Eye (tissue), 1 donor: ENCODE measurements around the gene C15orf61.

Experiments used
- DNase-seq: peaks from one replicate; pipeline ENCODE4 v3.0.0-alpha.2; 2015

Gene C15orf61

DNA sequence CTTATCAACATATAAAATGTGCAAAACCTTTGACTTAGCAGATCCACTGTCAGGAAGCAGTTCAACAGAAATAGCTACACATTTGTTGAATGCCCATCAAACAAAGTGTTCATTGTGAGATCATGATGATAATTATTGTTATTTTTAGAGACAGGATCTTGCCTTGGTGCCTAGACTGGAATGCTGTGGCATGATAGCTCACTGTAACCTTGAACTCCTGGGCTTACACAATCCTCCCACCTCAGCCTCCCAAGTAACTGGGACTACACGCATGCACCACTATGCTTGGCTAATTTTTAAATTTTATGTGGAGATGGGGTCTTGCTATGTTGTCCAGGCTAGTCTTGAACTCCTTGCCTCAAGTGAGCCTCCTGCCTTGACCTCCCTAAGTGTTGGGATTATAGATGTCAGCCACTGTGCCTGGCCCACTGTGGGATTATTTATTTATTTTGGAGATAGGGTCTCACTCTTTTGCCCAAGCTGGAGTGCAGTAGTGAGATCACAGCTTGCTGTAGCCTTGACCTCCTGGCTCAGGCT is 30.3 kb downstream of the C15orf61 start:
- DNase-seq: no peak

DNA sequence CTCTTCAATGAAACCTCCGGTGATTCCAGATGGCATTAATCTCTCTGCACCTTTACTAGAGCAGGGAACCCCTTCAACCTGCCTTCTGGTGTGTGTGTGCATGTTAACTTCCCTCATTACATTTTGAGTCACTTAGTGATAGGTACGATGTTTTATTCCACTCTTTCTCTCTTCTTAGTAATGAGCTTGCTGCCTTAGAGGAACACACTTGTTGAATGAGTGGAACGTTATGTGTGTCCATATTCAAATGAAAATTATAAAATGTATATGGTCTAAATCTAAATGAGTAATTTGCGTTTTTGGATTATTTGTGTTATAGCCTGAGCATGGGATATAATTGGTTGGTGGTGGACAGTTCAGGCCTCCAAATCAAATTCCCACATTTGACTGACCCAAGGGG is 33.6 kb downstream of the C15orf61 start:
- no peak for DNase-seq

DNA sequence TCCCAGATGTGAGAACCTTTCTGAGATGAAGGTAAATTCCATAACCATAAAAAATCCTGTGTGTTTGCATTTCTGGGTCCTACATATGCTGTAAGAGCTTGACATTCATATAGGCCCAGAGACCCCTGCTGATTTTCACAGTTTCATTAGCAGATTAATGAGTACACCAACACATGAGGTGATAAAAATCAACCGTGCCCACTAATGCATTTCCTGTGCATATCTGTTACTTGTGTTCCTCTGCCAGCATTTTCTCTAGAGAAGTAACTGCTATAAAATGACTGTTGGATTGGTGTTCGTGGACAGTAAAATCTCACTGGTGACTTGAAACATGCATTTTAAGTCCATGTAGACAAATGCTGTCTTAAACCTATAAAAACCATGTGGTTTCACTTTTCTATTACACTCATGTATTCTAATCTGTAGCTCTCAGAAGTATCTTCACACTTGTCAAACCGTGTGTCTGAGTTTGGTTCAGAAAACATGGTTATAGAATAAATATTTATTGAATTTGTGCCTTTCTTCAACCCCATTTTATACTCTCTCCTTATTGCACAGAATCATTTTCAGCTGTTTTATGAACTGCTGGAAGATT is 36.1 kb downstream of the C15orf61 start:
- DNase-seq: no peak

DNA sequence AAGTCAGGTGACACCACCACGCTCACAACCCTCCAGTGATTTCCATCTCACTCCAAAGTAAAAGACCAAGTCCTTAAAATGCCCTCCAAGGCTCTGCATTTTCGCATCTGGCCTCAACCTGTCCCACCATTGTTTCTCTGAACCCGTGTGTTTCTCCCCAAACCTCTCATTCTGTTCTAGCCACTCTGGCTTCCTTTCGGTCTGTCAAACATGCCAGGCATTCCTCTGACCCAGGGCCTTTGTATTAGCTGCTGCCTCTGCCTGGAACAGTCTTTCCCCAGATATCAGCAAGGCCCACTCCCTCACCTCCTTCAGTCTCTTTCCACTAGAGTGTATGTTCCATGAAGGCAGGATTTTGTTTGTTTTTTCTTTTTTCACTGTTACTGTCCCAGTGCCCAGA is 37.6 kb downstream of the C15orf61 start:
- no peak for DNase-seq

DNA sequence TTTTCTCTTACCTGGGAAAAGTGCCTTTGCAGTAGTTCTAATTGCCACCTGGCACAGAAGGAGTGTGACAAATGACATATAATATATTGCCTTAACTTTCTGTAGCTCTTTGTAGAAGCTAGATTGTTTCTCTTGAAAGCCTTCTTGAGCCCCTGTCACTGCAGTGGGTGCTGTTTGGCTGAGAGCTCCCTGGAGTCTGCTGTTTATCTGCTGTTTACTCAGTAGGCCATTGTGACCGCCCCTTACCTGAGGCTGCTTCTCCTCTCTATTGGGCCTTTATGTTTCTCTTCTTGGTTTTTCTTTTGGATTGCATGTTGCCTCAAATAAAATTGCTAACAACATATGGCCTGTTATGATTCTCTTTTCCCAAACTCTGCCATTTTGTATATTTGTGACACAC is 38.2 kb downstream of the C15orf61 start:
- DNase-seq: no peak

DNA sequence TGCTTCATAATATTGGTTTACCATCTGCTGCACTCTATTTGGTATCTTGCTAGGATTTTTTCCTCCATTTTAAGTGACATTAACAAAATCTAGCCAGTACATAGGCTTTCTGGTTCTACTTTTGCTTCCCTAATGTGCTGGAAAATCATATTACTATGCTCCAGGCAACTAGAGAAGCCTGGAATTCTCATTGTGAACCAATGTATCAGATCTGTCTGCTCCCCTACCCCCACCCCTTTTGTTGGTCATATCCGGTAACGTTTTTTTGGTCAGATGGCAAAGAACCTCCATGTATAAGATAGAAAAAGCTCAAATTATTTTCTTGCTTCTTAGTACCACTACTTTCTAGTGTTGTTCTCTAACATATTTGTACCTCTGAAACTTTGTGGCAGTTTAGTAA is 38.6 kb downstream of the C15orf61 start:
- no peak for DNase-seq

DNA sequence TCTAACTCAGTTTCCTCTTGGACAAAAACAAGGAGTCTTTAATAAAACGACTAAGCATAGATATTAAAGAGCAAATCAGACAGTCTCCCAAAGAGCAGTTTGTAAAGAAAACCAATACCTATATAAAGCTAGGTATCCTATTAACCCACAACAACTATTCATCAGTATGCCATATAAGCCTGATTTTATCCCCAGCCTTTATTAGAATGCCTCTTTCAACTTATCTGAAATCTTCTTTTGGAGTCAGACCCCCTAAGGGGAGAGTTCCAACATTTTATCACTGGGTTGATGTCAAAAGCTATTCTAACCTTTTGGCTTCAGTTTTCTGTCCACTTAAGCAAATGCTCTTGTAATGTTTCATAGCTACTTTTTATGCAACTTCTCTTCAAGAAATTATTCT is 39.4 kb downstream of the C15orf61 start:
- no peak for DNase-seq

DNA sequence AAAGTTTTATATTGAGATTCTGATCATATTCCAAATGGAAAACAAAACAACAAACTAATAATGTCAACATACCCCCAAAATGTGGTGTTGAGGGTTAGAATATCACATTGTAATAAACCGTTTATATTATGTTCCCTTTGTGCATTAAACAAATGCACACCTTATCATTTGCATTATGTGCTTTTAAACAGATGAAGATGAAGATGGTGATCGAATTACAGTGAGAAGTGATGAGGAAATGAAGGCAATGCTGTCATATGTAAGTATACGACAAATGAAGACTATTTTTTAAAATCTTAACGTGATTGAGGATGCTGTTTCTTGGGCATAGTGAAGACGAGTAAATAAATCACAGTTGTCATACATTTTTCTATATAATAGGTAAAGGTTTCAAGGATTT is 42.2 kb downstream of the C15orf61 start:
- DNase-seq: no peak

DNA sequence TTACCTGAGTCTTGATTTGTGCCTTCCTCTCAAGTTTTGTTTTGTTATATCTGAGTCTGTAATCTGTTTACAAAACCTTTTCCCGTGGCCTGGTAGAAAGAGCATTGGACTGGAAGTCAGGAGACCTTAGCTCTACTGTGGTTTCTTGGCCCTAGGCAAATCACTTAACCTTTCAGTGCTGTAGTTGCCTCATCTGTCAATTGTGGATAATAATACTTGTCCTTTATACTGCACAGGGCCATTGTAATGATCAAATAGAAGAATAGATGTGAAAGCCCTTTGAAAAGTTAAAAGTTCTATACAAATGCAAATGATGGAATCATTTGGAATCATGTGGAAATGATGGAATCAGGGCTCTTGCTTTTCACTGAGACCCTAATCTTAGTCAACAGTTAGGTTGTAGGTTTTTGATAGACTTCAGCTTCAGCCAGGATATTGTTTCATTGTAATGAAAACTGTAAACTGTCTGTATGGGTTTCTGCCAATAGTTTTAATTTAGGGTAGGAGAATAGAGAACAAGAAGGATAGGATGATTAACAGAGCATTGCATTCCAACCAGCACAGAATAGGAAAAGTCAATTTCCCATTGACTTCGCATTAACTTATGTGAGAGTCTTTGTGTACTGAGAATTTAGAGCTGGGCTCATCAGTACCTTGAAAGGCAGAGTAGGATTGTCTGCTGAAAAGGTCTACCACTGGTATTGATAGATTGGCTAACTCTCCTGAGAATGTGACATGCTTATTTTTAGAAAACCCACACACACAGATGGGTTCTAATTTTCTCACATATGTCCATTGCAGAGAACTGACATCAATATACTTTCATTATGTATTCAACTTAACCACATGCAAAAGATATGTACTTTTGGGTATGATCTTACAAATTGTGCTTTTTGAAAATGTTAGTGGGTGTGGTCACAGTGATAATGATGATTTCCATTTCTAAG is 43.4 kb downstream of the C15orf61 start:
- no peak for DNase-seq

DNA sequence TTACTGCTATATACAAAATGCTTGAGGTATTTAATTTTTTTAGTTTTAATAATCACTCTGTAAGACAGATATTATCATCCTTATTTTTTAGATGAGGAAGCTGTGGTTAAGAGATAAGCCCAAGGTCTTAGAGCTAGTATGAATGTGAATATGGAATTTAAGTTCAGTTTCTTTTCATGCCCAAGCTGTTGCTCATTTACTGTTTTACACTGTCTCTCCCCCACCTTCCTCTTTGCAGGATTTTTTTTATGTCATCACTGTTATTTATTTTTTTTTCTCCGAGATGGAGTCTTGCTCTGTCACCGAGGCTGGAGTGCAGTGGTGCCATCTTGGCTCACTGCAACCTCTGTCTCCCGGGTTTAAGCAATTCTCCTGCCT is 44.0 kb downstream of the C15orf61 start:
- DNase-seq: no peak

DNA sequence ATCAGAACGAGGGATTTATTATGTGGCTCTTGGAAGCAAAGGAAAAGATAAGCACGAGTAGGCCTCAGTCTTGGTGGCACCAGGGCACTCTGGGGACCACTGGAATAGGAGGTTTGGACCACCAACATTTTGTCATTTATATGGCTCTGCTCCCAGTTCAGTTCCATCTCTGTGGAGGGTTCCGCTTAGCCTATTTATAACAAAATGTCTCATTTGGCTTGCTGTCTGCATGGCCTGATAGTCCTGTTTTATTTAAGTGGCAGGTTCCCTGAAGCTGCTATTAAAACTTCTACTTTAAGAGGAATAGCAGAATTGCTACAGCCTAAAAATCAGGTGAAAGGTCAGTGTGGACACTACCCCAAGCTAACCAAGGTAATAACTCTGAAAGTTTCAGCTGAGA is 48.7 kb downstream of the C15orf61 start:
- no peak for DNase-seq

DNA sequence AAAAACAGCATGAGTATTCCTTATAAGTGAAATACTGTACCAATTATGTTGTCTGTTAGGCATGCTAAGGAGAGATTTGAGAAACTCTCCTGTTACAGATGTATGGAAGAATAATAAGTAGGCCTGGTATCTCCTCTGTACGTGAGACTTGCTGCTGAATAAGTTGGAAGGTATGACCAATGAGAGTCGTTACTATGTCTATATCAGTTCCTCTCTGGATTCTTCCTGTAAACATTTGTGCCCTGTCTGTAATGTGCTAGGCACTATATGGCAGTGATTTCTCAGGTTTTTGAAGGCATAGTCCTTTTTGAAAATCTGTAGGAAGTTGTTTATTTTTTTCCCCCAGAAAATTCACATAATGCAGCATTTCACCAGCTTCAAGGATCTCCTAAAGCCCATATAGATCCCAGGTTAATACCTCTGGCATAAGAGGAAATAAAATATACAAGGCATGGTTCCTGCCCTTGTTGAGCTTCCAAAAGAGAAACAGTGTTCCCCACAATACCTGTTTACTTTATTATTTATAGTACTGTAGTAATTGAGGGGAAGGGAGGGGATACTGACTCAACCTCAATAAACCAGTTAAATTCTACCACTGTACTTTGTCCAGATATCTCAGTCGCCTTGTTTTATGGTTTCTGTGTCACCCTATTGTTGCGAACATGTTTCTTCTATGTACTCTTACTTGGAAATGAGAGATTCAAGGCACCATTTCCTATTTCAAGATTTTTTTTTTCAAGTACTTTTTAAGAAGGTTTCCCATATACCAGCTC is 50.1 kb downstream of the C15orf61 start:
- DNase-seq: no peak

DNA sequence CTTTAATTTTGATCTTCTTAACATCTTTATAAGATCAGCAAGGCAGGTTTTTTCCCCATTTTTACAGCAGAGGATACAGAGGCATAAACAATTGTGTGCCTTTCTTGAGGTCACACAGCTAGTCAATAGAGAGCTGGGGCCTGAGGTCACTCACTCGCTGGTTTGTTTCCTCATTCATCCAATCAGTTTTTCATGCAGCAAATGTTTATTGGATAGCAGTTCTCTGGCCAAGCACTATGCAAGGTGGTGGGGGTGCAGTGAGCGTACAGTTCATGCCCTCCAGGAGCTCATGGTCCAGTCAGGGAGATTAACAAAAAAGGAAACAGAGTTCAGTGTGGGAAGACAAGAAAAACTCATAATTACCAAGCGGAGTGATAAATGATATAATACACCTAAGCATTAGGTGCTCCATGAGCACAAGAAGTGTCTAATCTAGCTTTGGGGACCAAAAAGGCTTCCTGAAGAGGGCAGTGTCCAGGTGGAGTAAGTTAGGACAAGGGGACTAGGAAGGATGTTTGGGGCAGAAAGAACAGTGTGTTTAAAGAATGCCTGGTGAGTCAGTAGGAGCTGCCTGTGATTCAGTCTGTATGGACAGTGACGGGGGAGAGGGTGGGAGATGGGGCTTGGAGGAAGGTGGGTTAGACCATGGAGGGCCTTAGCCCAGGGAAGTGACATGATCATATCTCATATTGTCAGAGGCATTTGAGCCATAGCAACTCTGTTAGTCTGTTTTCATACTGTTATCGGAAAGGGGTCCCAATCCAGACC is 50.9 kb downstream of the C15orf61 start:
- no peak for DNase-seq

DNA sequence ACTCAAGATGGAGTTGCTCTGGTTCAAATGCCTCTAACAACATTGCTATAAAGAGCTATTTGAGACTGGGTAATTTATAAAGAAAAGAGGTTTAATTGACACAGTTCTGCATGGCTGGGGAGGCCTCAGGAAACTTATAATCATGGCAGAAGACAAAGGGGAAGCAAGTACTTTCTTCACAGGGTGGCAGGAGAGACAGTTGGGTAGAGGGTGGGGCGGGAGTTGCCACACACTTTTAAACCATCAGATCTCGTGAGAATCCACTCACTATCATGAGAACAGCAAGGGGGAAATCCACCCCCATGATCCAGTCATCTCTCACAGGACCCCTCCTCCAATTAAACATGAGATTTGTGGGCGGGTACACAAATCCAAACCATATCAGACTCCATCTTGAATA is 52.3 kb downstream of the C15orf61 start:
- no peak for DNase-seq

DNA sequence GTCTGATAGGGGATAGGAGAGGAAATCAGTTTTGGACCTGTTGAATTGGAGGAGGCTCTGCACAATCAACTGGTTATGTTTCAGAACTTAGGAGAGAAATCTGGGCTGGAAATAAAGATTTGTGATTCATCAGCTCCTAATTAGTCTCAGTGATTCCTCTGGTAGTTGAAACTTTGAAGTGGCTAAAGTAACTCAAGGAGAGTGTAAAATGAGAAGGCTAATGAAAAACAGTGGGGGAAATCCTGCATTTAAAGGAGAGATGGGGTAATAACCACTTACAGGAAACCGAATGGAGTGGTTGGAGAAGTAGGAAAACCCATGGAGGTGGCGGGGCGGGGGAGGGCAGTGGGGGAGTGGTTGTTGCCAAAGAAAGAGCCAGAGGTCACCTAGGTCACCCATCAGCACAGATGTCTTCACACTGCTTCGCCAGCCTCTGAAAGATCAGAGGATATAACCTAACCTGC is 54.1 kb downstream of the C15orf61 start:
- DNase-seq: no peak

DNA sequence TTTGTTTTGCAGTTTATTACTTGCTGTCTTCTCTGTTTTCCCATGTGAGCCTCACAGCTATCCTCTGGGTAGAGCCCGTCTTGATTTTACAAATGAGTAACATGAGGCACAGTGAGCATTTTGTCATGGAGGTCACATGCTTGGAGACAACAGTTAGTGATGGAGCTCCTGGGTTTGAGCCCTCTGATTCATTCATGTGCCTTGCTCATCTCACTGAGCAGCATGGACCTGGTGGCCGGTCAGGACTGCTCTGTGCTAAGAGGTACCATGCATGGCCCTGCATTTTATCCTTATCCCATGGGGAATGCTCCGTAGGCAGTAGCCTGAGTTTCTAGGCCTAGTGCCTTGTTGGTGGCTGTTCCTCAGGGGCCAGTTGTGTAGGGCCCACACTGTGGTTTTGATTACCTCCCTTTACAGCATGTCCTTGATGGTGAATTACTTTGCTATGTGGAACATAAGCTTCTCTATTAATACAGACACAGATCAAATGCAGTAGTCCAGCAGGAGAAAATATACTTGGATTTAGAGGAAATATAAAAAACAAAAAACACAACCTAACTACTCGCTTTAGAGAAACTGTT is 57.2 kb downstream of the C15orf61 start:
- no peak for DNase-seq

DNA sequence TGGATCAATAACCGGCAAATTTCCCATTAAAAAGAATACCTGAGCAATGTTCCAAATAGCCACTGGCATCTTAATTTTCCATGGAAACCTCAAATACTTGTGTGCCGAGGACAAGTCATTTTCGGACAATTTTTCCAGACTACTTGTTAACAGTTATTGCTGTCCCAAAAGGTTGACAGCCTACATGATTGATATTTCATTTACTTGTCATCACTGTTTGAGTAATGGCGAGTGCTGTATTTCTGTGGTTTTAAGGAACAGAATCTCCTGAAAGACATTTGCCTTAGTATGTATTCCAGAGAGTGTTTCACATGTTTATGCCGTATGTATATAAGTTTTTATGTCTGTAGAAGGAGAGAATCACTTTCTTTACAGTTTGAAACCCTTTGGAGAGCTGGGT is 58.2 kb downstream of the C15orf61 start:
- no peak for DNase-seq
